ENCODE data around the gene TSNAXIP1.
A peak's percentile ranks its signal among the peaks of the same experiment; 100 is the strongest.

The TSNAXIP1 gene

DNA sequence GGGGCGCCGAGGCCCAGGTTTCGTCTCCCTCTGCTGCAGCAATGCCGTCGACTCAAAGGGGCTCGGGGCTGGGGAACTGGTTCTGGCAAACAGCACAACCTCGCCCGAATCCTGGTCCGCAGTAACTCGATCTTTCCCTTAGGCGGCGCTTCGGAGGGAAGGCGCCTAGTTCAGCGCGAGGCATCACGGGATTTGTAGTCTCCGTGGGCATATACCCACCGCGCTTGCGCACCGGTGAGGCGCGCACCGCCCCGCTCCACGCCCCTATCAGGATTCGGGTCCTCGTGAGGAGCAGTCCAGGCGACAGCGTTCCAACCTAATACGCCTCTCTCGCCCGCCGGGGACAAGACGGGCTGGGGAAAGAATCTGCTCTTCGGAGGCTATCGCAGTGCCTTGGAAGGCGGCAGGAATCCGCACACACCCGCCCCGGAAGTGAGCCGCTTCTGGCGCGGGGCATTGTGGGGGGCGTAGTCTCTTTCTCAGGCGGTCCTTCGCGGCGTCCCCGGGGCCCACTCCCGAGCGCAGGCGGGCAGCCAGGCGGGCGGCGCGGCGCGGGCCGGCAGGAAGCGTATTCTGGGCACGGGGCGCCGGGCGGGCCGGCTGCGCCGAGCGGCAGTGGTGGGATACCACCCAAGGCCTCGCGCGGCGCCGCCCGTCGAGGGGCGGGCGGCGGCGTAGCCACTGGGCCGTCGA, 35.3 kb downstream of the TSNAXIP1 start, which contains the start of gene THAP11:
THAP11 (plus strand) TSS at position 505 of the 693 bp plus-strand sequence. CDS start 235 bp downstream, outside the sequence.
- no peaks in the 10 kb centered on the region for H3K36me3 ChIP-seq (ENCODE audit: control insufficient read depth, insufficient read depth, low read length)
- H3K27me3 ChIP-seq (ENCODE audit: control insufficient read depth, insufficient read depth, low read length) = no peaks in the 10 kb centered on the region
- peaks cover 38% of the 10 kb centered on the region for H3K4me1 ChIP-seq (ENCODE audit: control insufficient read depth, insufficient read depth, low read length)
- H3K9me3 ChIP-seq (ENCODE audit: control insufficient read depth, low read length) = no peaks in the 10 kb centered on the region
- peak within 1 kb of the TSS; percentile 86 for H3K9ac ChIP-seq (ENCODE audit: low read length)
- peak within 1 kb of the TSS; percentile 93 for H3K4me3 ChIP-seq (ENCODE audit: low read length)

- Histone ChIP-seq H3K27me3 (ENCODE audit: control insufficient read depth, insufficient read depth, low read length) (no peaks in the 10 kb centered on the region), H3K9ac (ENCODE audit: low read length) (peak overlapping the region; percentile 86), H3K4me3 (ENCODE audit: low read length) (peak overlapping the region; percentile 93), H3K4me1 (ENCODE audit: control insufficient read depth, insufficient read depth, low read length) (peaks cover 42% of the 10 kb centered on the region), H3K9me3 (ENCODE audit: control insufficient read depth, low read length) (no peaks in the 10 kb centered on the region), H3K36me3 (ENCODE audit: control insufficient read depth, insufficient read depth, low read length) (no peaks in the 10 kb centered on the region)
Measured at GRCh38 chr16:67842509-67843342, 36.0 kb downstream of the TSNAXIP1 start.

- H3K4me3 ChIP-seq (ENCODE audit: low read length) = peak overlapping the region; percentile 82
- no peaks in the 10 kb centered on the region for H3K36me3 ChIP-seq (ENCODE audit: control insufficient read depth, insufficient read depth, low read length)
- no peaks in the 10 kb centered on the region for H3K27me3 ChIP-seq (ENCODE audit: control insufficient read depth, insufficient read depth, low read length)
- no peaks in the 10 kb centered on the region for H3K9me3 ChIP-seq (ENCODE audit: control insufficient read depth, low read length)
- peaks cover 48% of the 10 kb centered on the region for H3K4me1 ChIP-seq (ENCODE audit: control insufficient read depth, insufficient read depth, low read length)
- peak overlapping the region; percentile 86 for H3K9ac ChIP-seq (ENCODE audit: low read length)
Measured at GRCh38 chr16:67843343-67843765, 36.7 kb downstream of the TSNAXIP1 start.

GRCh38 chr16:67844497-67844896, 37.8 kb downstream of the TSNAXIP1 start:
- H3K9ac ChIP-seq (ENCODE audit: low read length) = no peak overlapping the region
- no peaks in the 10 kb centered on the region for H3K36me3 ChIP-seq (ENCODE audit: control insufficient read depth, insufficient read depth, low read length)
- H3K27me3 ChIP-seq (ENCODE audit: control insufficient read depth, insufficient read depth, low read length) = no peaks in the 10 kb centered on the region
- H3K4me1 ChIP-seq (ENCODE audit: control insufficient read depth, insufficient read depth, low read length) = peaks cover 48% of the 10 kb centered on the region
- H3K4me3 ChIP-seq (ENCODE audit: low read length) = no peak overlapping the region
- no peaks in the 10 kb centered on the region for H3K9me3 ChIP-seq (ENCODE audit: control insufficient read depth, low read length)

DNA sequence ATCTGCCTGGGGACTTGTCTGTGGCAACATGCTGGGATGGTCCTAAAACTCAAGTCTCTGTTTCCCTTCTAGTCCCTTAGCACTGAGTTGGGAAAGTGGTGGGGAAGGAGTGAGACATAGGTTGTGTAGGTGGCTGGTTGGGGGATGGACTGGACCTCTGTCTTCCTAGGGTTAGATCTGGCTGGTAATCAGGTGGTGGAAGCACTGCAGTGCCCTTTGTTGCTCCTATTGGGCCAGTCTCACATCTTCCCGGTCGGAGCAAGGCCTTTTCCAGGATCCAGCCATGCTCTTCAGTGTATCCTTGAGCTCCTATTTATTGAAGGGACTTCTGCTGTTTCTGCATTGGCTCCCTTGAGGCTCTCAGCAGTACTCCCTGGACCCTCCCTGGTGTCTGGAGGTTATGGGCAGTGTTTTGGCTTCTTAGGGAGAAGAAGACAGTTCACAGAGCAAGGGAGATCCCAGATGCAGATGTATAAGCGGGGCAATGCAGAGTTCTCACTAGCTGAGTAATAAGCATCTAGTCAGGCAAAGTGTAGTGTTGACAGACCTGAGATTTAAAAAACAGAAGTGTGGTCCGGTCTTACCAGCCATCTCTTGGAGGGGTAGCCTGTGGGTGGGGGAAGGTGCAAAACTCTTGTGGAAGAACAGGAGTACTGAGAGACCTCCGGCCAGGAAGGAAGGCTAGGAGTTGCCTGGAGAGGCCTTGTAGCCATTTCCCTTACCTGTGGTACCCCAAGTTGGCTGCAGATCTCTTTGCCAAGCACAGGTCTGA, 38.8 kb downstream of the TSNAXIP1 start:
- no peaks in the 10 kb centered on the region for H3K36me3 ChIP-seq (ENCODE audit: control insufficient read depth, insufficient read depth, low read length)
- peak overlapping the region; percentile 88 for H3K9ac ChIP-seq (ENCODE audit: low read length)
- H3K9me3 ChIP-seq (ENCODE audit: control insufficient read depth, low read length) = no peaks in the 10 kb centered on the region
- peaks cover 48% of the 10 kb centered on the region for H3K4me1 ChIP-seq (ENCODE audit: control insufficient read depth, insufficient read depth, low read length)
- H3K27me3 ChIP-seq (ENCODE audit: control insufficient read depth, insufficient read depth, low read length) = no peaks in the 10 kb centered on the region
- no peak overlapping the region for H3K4me3 ChIP-seq (ENCODE audit: low read length)

- no peaks in the 10 kb centered on the region for H3K36me3 ChIP-seq (ENCODE audit: control insufficient read depth, insufficient read depth, low read length)
- no peaks in the 10 kb centered on the region for H3K27me3 ChIP-seq (ENCODE audit: control insufficient read depth, insufficient read depth, low read length)
- no peaks in the 10 kb centered on the region for H3K9me3 ChIP-seq (ENCODE audit: control insufficient read depth, low read length)
- H3K4me3 ChIP-seq (ENCODE audit: low read length) = peak overlapping the region; percentile 84
- peak overlapping the region; percentile 88 for H3K9ac ChIP-seq (ENCODE audit: low read length)
- H3K4me1 ChIP-seq (ENCODE audit: control insufficient read depth, insufficient read depth, low read length) = peaks cover 48% of the 10 kb centered on the region
Measured at GRCh38 chr16:67846063-67846319, 39.3 kb downstream of the TSNAXIP1 start.

DNA sequence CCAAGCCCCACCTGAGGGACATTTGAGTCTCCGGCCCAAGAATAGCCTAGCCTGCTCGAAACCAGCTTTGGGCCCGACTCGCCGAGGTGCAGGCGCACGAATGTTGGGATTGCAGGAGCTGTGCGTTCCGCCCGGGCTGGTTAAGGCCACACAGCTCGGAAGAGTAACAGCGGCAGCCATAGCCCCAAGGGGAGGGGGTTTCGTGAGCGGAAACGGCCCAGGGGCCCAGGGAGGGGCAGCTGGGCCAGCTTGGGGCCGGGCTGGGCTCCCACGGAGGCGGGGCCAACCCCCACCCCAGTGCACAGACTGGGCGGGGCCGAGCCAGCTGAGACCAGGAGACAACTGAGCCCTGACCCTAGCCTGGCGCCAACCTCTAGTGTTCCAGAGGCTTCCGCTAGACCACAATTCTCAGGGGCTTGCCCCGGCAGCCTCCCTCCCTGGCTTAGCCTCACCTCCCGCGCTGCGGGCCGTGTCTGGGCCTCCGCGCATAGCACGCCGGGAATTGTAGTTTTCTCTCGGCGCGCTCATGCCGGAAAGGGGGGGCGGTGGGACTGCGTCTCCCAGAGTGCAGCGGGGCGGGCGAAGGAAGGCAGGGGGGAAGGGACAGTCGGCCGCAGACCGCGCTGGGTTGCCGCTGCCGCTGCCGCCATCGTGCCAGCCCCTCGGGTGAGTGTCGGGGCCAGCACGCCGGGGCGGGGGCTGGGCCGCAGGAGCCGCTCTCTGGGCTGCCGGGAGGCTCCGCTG, 39.8 kb downstream of the TSNAXIP1 start, which contains the start of gene NUTF2:
NUTF2 (plus strand) TSS at position 614 of the 744 bp plus-strand sequence. CDS start 18,198 bp downstream, outside the sequence.
- peak within 1 kb of the TSS; percentile 84 for H3K4me3 ChIP-seq (ENCODE audit: low read length)
- no peaks in the 10 kb centered on the region for H3K27me3 ChIP-seq (ENCODE audit: control insufficient read depth, insufficient read depth, low read length)
- no peaks in the 10 kb centered on the region for H3K9me3 ChIP-seq (ENCODE audit: control insufficient read depth, low read length)
- peaks cover 45% of the 10 kb centered on the region for H3K4me1 ChIP-seq (ENCODE audit: control insufficient read depth, insufficient read depth, low read length)
- peak within 1 kb of the TSS; percentile 92 for H3K9ac ChIP-seq (ENCODE audit: low read length)
- no peaks in the 10 kb centered on the region for H3K36me3 ChIP-seq (ENCODE audit: control insufficient read depth, insufficient read depth, low read length)

DNA sequence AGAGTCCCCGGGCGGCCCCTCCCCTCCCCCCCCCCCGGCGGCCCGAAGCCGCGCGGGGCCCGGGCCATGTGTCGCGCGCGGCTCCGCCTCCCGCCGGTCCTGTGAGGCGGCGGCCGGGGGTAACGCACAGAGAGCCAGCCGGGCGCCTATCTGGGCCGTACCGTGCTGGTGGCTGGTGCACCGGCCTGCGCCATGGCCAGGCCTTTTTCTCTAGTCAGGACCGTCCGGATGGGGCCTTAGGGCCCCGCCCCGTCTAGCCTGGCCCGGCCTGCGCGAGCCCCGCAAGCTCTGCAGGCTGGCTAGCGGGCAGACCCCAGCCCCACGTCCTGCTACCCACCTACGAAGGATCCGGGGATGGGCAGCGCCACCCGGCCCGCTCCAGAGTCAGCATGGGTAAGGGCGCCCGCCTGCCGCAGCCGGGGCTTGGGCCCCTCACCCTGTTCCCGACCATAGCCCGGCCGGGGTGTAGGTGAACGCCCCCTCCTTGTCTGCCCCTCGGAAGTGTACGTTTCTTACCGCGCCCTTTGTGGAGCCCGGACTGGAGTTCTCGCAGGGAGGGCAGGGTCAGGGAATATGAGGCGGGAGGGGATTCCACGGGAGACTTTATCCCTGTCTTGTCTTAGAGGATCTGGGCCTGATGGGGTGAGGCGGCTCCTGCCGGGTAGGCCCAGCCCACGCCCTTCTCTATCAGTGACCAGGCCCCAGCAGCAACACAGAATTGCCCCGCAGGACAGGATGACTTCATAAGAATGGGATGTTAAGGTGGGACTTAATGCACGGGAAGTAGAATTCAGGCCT, 40.6 kb downstream of the TSNAXIP1 start, which contains the start of gene CENPT:
CENPT (minus strand) TSS at position 630 of the 798 bp plus-strand sequence. CDS start 13,834 bp downstream, outside the sequence.
- Histone ChIP-seq H3K4me1 (ENCODE audit: control insufficient read depth, insufficient read depth, low read length) (peaks cover 42% of the 10 kb centered on the region), H3K9ac (ENCODE audit: low read length) (peak within 1 kb of the TSS; percentile 92), H3K36me3 (ENCODE audit: control insufficient read depth, insufficient read depth, low read length) (no peaks in the 10 kb centered on the region), H3K27me3 (ENCODE audit: control insufficient read depth, insufficient read depth, low read length) (no peaks in the 10 kb centered on the region), H3K9me3 (ENCODE audit: control insufficient read depth, low read length) (no peaks in the 10 kb centered on the region), H3K4me3 (ENCODE audit: low read length) (peak within 1 kb of the TSS; percentile 84)

- H3K9ac ChIP-seq (ENCODE audit: low read length) = peak overlapping the region; percentile 92
- no peaks in the 10 kb centered on the region for H3K9me3 ChIP-seq (ENCODE audit: control insufficient read depth, low read length)
- no peaks in the 10 kb centered on the region for H3K27me3 ChIP-seq (ENCODE audit: control insufficient read depth, insufficient read depth, low read length)
- H3K4me3 ChIP-seq (ENCODE audit: low read length) = peak overlapping the region; percentile 84
- H3K4me1 ChIP-seq (ENCODE audit: control insufficient read depth, insufficient read depth, low read length) = peaks cover 41% of the 10 kb centered on the region
- H3K36me3 ChIP-seq (ENCODE audit: control insufficient read depth, insufficient read depth, low read length) = no peaks in the 10 kb centered on the region
Measured at GRCh38 chr16:67848118-67848517, 41.4 kb downstream of the TSNAXIP1 start.

DNA sequence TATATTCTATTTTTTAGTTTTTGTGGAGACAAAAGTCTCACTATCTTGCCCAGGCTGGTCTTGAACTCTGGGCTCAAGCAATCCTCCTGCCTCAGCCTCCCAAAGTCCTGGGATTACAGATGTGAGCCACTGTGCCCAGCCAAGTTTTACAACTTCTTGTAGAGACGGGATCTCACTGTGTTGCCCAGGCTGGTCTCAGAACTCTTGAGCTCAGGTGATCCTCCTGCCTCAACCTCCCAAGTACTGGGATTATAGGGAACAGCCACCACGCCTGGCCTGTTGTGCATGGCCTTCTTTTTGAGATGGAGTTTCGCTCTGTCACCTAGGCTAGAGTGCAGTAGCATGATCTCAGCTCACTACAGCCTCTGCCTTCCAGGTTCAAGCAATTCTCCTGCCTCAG, 47.0 kb downstream of the TSNAXIP1 start:
- no peaks in the 10 kb centered on the region for H3K36me3 ChIP-seq (ENCODE audit: control insufficient read depth, insufficient read depth, low read length)
- H3K9ac ChIP-seq (ENCODE audit: low read length) = no peak overlapping the region
- no peaks in the 10 kb centered on the region for H3K27me3 ChIP-seq (ENCODE audit: control insufficient read depth, insufficient read depth, low read length)
- no peaks in the 10 kb centered on the region for H3K9me3 ChIP-seq (ENCODE audit: control insufficient read depth, low read length)
- H3K4me1 ChIP-seq (ENCODE audit: control insufficient read depth, insufficient read depth, low read length) = peaks cover 23% of the 10 kb centered on the region
- H3K4me3 ChIP-seq (ENCODE audit: low read length) = no peak overlapping the region

GRCh38 chr16:67855789-67856188, 49.1 kb downstream of the TSNAXIP1 start:
- Histone ChIP-seq H3K9ac (ENCODE audit: low read length) (no peak overlapping the region), H3K9me3 (ENCODE audit: control insufficient read depth, low read length) (no peaks in the 10 kb centered on the region), H3K27me3 (ENCODE audit: control insufficient read depth, insufficient read depth, low read length) (no peaks in the 10 kb centered on the region), H3K4me3 (ENCODE audit: low read length) (no peak overlapping the region), H3K36me3 (ENCODE audit: control insufficient read depth, insufficient read depth, low read length) (no peaks in the 10 kb centered on the region), H3K4me1 (ENCODE audit: control insufficient read depth, insufficient read depth, low read length) (peaks cover 31% of the 10 kb centered on the region)

All from mucosa of stomach (tissue), 1 donor.